HEK293 (cell line): Measurements from ENCODE around the gene CABP1.

Experiments used
- CTCF ChIA-PET: fragments of 350-600 bp; formaldehyde crosslinking; extraction: SDS; loops from one replicate; lab custom pipeline; 2021; ENCODE audit warnings: antibody characterized with exemption; lab: Yijun Ruan, JAX
- POLR2A ChIA-PET: fragments of 300-600 bp; formaldehyde crosslinking; extraction: SDS; loops from one replicate; lab custom pipeline; 2020; ENCODE audit warnings: antibody characterized with exemption, inconsistent platforms; lab: Yijun Ruan, JAX
- H3K27ac ChIP-seq: fragments of 200-500 bp; sonication (Bioruptor generic); 2 replicates; pipeline ENCODE4 v1.5.1; 2014; ENCODE audit warnings: low read depth, low read length, control low read depth, inconsistent platforms; ENCODE audit errors: extremely low read depth
- H3K36me3 ChIP-seq, 2 experiments: fragments of 200-500 bp in 1 of 2; sonication (Bioruptor generic) in 1 of 2; 1 replicate in 1 of 2; 2 replicates in 1 of 2; pipeline ENCODE4 v1.5.1; 2014 to 2017; ENCODE audit warnings: inconsistent platforms in 2 of 2, low read length in 2 of 2; ENCODE audit not compliant: control insufficient read depth in 2 of 2, insufficient read depth in 1 of 2
- H3K4me1 ChIP-seq: fragments of 200-500 bp; sonication (Bioruptor generic); 2 replicates; pipeline ENCODE4 v1.5.1; 2014; ENCODE audit warnings: mild to moderate bottlenecking, low read length, inconsistent platforms; ENCODE audit not compliant: control insufficient read depth, insufficient read depth
- H3K4me3 ChIP-seq: 2 replicates; pipeline ENCODE4 v1.5.1; 2011; ENCODE audit warnings: low read depth, mild to moderate bottlenecking, control low read depth, low read length, moderate library complexity
- H3K9me3 ChIP-seq: fragments of 200-500 bp; sonication (Bioruptor generic); 2 replicates; pipeline ENCODE4 v1.5.1; 2014; ENCODE audit warnings: low read depth, low read length, inconsistent platforms; ENCODE audit not compliant: control insufficient read depth, insufficient read depth
- ATF2 ChIP-seq: fragments of 450-650 bp; formaldehyde crosslinking; IDR thresholded peaks from 2 replicates; pipeline ENCODE4 v1.5.1; 2016; ENCODE audit warnings: missing biosample characterization, missing genetic modification characterization, low read depth
- BCL11B ChIP-seq: fragments of 450-650 bp; formaldehyde crosslinking; IDR thresholded peaks from 2 replicates; pipeline ENCODE4 v1.5.1; 2016; ENCODE audit warnings: low read depth, missing biosample characterization, missing genetic modification characterization
- REST ChIP-seq: fragments of 450-650 bp; formaldehyde crosslinking; IDR thresholded peaks from 2 replicates; pipeline ENCODE4 v1.5.1; 2016; ENCODE audit warnings: missing biosample characterization, missing genetic modification characterization
- ZBTB26 ChIP-seq: fragments of 450-650 bp; formaldehyde crosslinking; optimal IDR thresholded peaks from 2 replicates; pipeline ENCODE3; 2016; ENCODE audit warnings: missing biosample characterization, mild to moderate bottlenecking, missing genetic modification characterization
- ZFP41 ChIP-seq: fragments of 450-650 bp; formaldehyde crosslinking; IDR thresholded peaks from 2 replicates; pipeline ENCODE4 v1.5.1; 2016; ENCODE audit warnings: missing biosample characterization, missing genetic modification characterization, borderline replicate concordance
- ZNF132 ChIP-seq: fragments of 450-650 bp; formaldehyde crosslinking; IDR thresholded peaks from 2 replicates; pipeline ENCODE4 v1.5.1; 2017; ENCODE audit warnings: missing biosample characterization, missing genetic modification characterization, borderline replicate concordance
- ZNF184 ChIP-seq: fragments of 450-650 bp; IDR thresholded peaks from 2 replicates; pipeline ENCODE4 v1.5.1; 2018; ENCODE audit warnings: missing biosample characterization, mild to moderate bottlenecking, missing genetic modification characterization
- ZNF202 ChIP-seq: fragments of 450-650 bp; formaldehyde crosslinking; IDR thresholded peaks from 2 replicates; pipeline ENCODE4 v1.5.1; 2016; ENCODE audit warnings: missing biosample characterization, missing genetic modification characterization, borderline replicate concordance
- ZNF280D ChIP-seq: fragments of 450-650 bp; formaldehyde crosslinking; IDR thresholded peaks from 2 replicates; pipeline ENCODE4 v1.5.1; 2016; ENCODE audit warnings: missing biosample characterization, missing genetic modification characterization
- ZNF529 ChIP-seq: fragments of 450-650 bp; formaldehyde crosslinking; IDR thresholded peaks from 2 replicates; pipeline ENCODE4 v1.5.1; 2017; ENCODE audit warnings: missing genetic modification characterization, missing biosample characterization; ENCODE audit not compliant: insufficient replicate concordance
- ZNF626 ChIP-seq: fragments of 450-650 bp; sonication (Bioruptor Pico); formaldehyde crosslinking; IDR thresholded peaks from 2 replicates; pipeline ENCODE4 v1.5.1; 2018; ENCODE audit warnings: missing biosample characterization, missing genetic modification characterization, inconsistent platforms
- ZNF692 ChIP-seq: fragments of 450-650 bp; formaldehyde crosslinking; IDR thresholded peaks from 2 replicates; pipeline ENCODE4 v1.5.1; 2016; ENCODE audit warnings: missing biosample characterization, missing genetic modification characterization
- ZNF768 ChIP-seq: fragments of 450-650 bp; formaldehyde crosslinking; IDR thresholded peaks from 2 replicates; pipeline ENCODE4 v1.5.1; 2018; ENCODE audit warnings: missing biosample characterization, mild to moderate bottlenecking, missing genetic modification characterization
- ZNF791 ChIP-seq: fragments of 450-650 bp; formaldehyde crosslinking; IDR thresholded peaks from 2 replicates; pipeline ENCODE4 v1.5.1; 2016; ENCODE audit warnings: missing biosample characterization, missing genetic modification characterization
- ZNF830 ChIP-seq: fragments of 450-650 bp; IDR thresholded peaks from 2 replicates; pipeline ENCODE4 v1.5.0; 2018; ENCODE audit warnings: missing biosample characterization, missing genetic modification characterization, low read depth, mild to moderate bottlenecking, moderate library complexity

Gene CABP1

GRCh38 chr12:120692524-120693033 lies 52.2 kb downstream of the CABP1 start (continued):
- TF ChIP-seq ZBTB26 (tag by site-specific recombination): no peak
- no peak for TF ChIP-seq ATF2 (tag by site-specific recombination)

- ChIA-PET POLR2A (no interaction called here), CTCF (interaction anchor here (0.8 to 0.9 kb wide), 2 partner anchors 15 to 59 kb away, joined by 3 to 5 read pairs; no protein-coding TSS in a partner anchor)
- H3K9me3 ChIP-seq: no peaks in the 10 kb centered on the region
- peaks cover 13% of the 10 kb centered on the region for H3K4me1 ChIP-seq
- TF ChIP-seq ZNF791 (no peak), ZFP41 (tag by site-specific recombination) (no peak), REST (tag by site-specific recombination) (no peak), ZNF626 (tag by site-specific recombination) (no peak), ZNF202 (tag by site-specific recombination) (no peak), BCL11B (tag by site-specific recombination) (no peak), ZNF830 (tag by site-specific recombination) (no peak), ZNF768 (tag by site-specific recombination) (no peak), ZNF692 (tag by site-specific recombination) (no peak), ZNF132 (tag by site-specific recombination) (no peak), ZNF529 (no peak), ZNF280D (tag by site-specific recombination) (no peak), ZNF184 (tag by site-specific recombination) (no peak)
- no peak overlapping the region for H3K27ac ChIP-seq
- no peak overlapping the region for H3K4me3 ChIP-seq
- peaks cover 37 to 59% of the 10 kb centered on the region in 2 experiments for H3K36me3 ChIP-seq
These were observed 53.4 kb downstream of the CABP1 start for GRCh38 chr12:120693848-120694247.
